HepG2 (cell line): ENCODE results near the gene ZNF483. TPM values are rescaled to one million over a fixed set of nuclear protein-coding genes. Genes with fewer than 3 reads are reported as not detected.

Experiments used
- BHLHE40 ChIP-seq: IDR thresholded peaks from 2 replicates; pipeline ENCODE4 v1.6.1; 2011; ENCODE audit warnings: low read length, improper control_type of control experiment
- EHMT2 ChIP-seq: fragments of 200-600 bp; sonication (generic); IDR thresholded peaks from 2 replicates; pipeline ENCODE4 v1.7.0; 2017; ENCODE audit warnings: antibody characterized with exemption, low read depth, low read length, borderline replicate concordance
- FLYWCH1 ChIP-seq: sonication (generic); formaldehyde crosslinking; IDR thresholded peaks from 2 replicates; pipeline ENCODE4 v1.8.1; 2023; ENCODE audit warnings: mild to moderate bottlenecking, missing genetic modification reagents
- GFI1 ChIP-seq: sonication (generic); formaldehyde crosslinking; IDR thresholded peaks from 2 replicates; pipeline ENCODE4 v1.5.0; 2020; ENCODE audit warnings: missing genetic modification reagents, mild to moderate bottlenecking, borderline replicate concordance
- HNRNPH1 ChIP-seq: fragments of 200-400 bp; formaldehyde crosslinking; optimal IDR thresholded peaks from 2 replicates; pipeline ENCODE3; 2017; ENCODE audit warnings: mild to moderate bottlenecking, low read depth, low read length
- HNRNPL ChIP-seq: fragments of 200-400 bp; formaldehyde crosslinking; IDR thresholded peaks from 2 replicates; pipeline ENCODE4 v1.6.1; 2017; ENCODE audit warnings: mild to moderate bottlenecking, low read depth, low read length
- HOMEZ ChIP-seq: IDR thresholded peaks from 2 replicates; pipeline ENCODE4 v1.6.1; 2016; ENCODE audit warnings: low read depth
- KAT8 ChIP-seq: IDR thresholded peaks from 2 replicates; pipeline ENCODE4 v1.6.1; 2016; ENCODE audit warnings: missing genetic modification reagents, missing compliant biosample characterization
- KDM3A ChIP-seq: IDR thresholded peaks from 2 replicates; pipeline ENCODE4 v1.6.1; 2018; ENCODE audit warnings: low read depth, missing compliant biosample characterization
- KLF12 ChIP-seq: sonication (generic); formaldehyde crosslinking; IDR thresholded peaks from 2 replicates; pipeline ENCODE4 v1.4.0; 2020; ENCODE audit warnings: missing genetic modification reagents, borderline replicate concordance
- LBX2 ChIP-seq: sonication (generic); formaldehyde crosslinking; IDR thresholded peaks from 2 replicates; pipeline ENCODE4 v1.5.0; 2020; ENCODE audit warnings: missing genetic modification reagents, mild to moderate bottlenecking, borderline replicate concordance
- MED13 ChIP-seq: sonication (generic); formaldehyde crosslinking; IDR thresholded peaks from 2 replicates; pipeline ENCODE4 v1.5.0; 2020; ENCODE audit warnings: missing genetic modification reagents
- MXI1 ChIP-seq: IDR thresholded peaks from 3 replicates; pipeline ENCODE4 v1.6.1; 2012; ENCODE audit warnings: low read depth, low read length, inconsistent platforms, borderline replicate concordance
- POLR2AphosphoS5 ChIP-seq: IDR thresholded peaks from 2 replicates; pipeline ENCODE4 v1.6.1; 2012; ENCODE audit warnings: low read depth, low read length
- RARA ChIP-seq: IDR thresholded peaks from 2 replicates; pipeline ENCODE4 v1.6.1; 2016; ENCODE audit warnings: missing genetic modification reagents, missing compliant biosample characterization
- REPIN1 ChIP-seq: sonication (generic); formaldehyde crosslinking; IDR thresholded peaks from 2 replicates; pipeline ENCODE4 v1.8.0; 2022; ENCODE audit warnings: missing genetic modification reagents, low read depth, mild to moderate bottlenecking, borderline replicate concordance
- SALL1 ChIP-seq: sonication (generic); formaldehyde crosslinking; IDR thresholded peaks from 2 replicates; pipeline ENCODE4 v1.8.0; 2022; ENCODE audit warnings: mild to moderate bottlenecking, missing genetic modification reagents
- TARDBP ChIP-seq: sonication (generic); formaldehyde crosslinking; IDR thresholded peaks from 2 replicates; pipeline ENCODE4 v1.8.0; 2022; ENCODE audit warnings: mild to moderate bottlenecking, missing genetic modification reagents
- ZNF225 ChIP-seq: sonication (generic); formaldehyde crosslinking; IDR thresholded peaks from 2 replicates; pipeline ENCODE4 v1.4.0; 2020; ENCODE audit warnings: mild to moderate bottlenecking, missing genetic modification reagents
- ZNF230 ChIP-seq: sonication (generic); formaldehyde crosslinking; IDR thresholded peaks from 2 replicates; pipeline ENCODE4 v1.4.0; 2020; ENCODE audit warnings: mild to moderate bottlenecking, missing genetic modification reagents
- ZNF263 ChIP-seq: sonication (generic); formaldehyde crosslinking; IDR thresholded peaks from 2 replicates; pipeline ENCODE4 v1.4.0; 2020; ENCODE audit warnings: missing genetic modification reagents
- ZNF280B ChIP-seq: sonication (generic); formaldehyde crosslinking; IDR thresholded peaks from 2 replicates; pipeline ENCODE4 v1.5.0; 2020; ENCODE audit warnings: missing genetic modification reagents, mild to moderate bottlenecking, borderline replicate concordance
- ZNF337 ChIP-seq: sonication (generic); formaldehyde crosslinking; IDR thresholded peaks from 2 replicates; pipeline ENCODE4 v1.5.1; 2020; ENCODE audit warnings: missing genetic modification reagents, low read depth, mild to moderate bottlenecking, borderline replicate concordance
- ZNF720 ChIP-seq: sonication (generic); formaldehyde crosslinking; IDR thresholded peaks from 2 replicates; pipeline ENCODE4 v1.4.0; 2020; ENCODE audit warnings: missing genetic modification reagents
- ZNF83 ChIP-seq: sonication (generic); formaldehyde crosslinking; IDR thresholded peaks from 2 replicates; pipeline ENCODE4 v1.4.0; 2020; ENCODE audit warnings: missing genetic modification reagents, mild to moderate bottlenecking, borderline replicate concordance
- polyA plus RNA-seq, 8 experiments: library from polyadenylated mRNA; depleted of rRNA in 3 of 8; stranded (reverse) in 7 of 8; unstranded in 1 of 8; fragments of >200 nt; fragmentation: Illumina TruSeq in 4 of 8; extraction: Trizol in 4 of 8; gene quantifications; 2 replicates each; pipeline versions ENCODE4 v1.2.1 to v1.2.3, GENCODE V29; 2011 to 2016; ENCODE audit warnings: low read depth in 4 of 8, missing spikeins in 1 of 8, mixed read lengths in 1 of 8; ENCODE audit not compliant: insufficient read depth in 1 of 8
- total RNA-seq, 5 experiments: library from RNA; depleted of rRNA; stranded (reverse); fragments of >200 nt; fragmentation: Illumina TruSeq; extraction: Trizol; gene quantifications; 2 replicates each; pipeline ENCODE4 v1.2.3, GENCODE V29; 2016; ENCODE audit warnings: low read depth in 1 of 5
- TF ChIP-seq, protein P1 (sequence below): sonication (generic); formaldehyde crosslinking; IDR thresholded peaks from 2 replicates; pipeline ENCODE4 v1.4.0; 2020; ENCODE audit warnings: mild to moderate bottlenecking, missing genetic modification reagents

Gene ZNF483
- total and polyA plus RNA-seq, 2 of the 13 experiments (the other 11 are each of a cell fraction or from before 2014, with no cell fraction given), result 2.0 to 9.5 TPM

DNA sequence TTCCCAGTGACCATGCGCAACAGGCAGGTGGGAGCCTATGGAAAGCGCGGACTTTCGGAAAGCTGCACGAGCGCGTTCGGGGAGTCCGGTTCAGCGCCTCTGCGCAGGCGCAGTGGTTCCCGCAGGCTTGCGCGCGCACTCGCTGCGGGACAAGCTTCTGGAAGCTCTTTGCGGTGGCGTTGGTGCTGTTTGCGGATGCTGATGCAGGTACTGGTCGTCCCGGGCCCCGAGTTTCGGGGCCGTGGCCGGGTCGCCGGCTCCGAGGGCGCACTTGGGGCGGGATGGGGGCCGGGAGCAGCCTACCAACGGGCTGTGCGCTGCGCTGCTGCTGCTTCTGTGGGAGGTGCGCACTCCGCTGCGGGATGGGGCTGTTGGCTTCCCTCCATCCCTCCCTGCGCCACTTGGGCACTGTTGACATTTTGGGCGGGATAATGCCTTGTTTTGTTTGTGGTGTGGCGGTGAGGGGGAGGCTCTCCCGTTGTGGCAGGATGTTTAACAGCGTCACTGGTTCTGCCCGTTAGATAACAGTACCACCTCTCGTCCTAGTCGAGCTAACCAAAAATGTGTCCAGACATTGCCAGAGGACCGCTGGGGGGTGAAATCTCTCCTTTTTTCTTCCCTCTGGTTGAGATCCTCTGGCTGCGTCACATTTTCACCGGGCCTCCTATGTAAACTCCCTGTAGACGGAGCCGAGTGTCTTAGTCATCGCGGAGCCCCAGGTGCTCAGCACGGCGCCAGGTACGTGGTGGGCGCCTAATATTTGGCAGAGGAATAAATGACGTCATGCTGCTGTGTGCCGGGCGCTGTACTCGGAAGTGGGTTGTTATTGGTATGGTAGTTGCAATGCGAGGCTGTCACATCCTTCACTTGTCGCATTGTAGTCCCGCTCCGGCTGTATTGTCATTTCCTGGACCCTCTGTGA is at the start of gene ZNF483 (continued):
- 0 out of 3 replicates have a peak, but pooled peaks have one; percentile 44 for TF ChIP-seq MXI1
- TF ChIP-seq GFI1 (CRISPR knock-in tag), result 0 out of 2 replicates have a peak, but pooled peaks have one; percentile 49
- no peak for TF ChIP-seq HNRNPH1
- TF ChIP-seq SALL1 (CRISPR knock-in tag), result peak; percentile 61
- 0 out of 2 replicates have a peak, but pooled peaks have one; percentile 14 for TF ChIP-seq ZNF263 (CRISPR knock-in tag)
- TF ChIP-seq KAT8 (CRISPR knock-in tag), result peak; percentile 55; the same call in 1 of the 2 replicates
- TF ChIP-seq, protein P1, sequence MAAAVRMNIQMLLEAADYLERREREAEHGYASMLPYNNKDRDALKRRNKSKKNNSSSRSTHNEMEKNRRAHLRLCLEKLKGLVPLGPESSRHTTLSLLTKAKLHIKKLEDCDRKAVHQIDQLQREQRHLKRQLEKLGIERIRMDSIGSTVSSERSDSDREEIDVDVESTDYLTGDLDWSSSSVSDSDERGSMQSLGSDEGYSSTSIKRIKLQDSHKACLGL (CRISPR knock-in tag), result peak; percentile 61; the same call in 1 of the 2 replicates
- TF ChIP-seq FLYWCH1 (CRISPR knock-in tag), result no peak
- TF ChIP-seq REPIN1 (CRISPR knock-in tag), result peak; percentile 58; the same call in 1 of the 2 replicates
- TF ChIP-seq ZNF337 (CRISPR knock-in tag), result no peak
- peak; percentile 58; the same call in 1 of the 2 replicates for TF ChIP-seq POLR2AphosphoS5
- no peak for TF ChIP-seq ZNF720 (CRISPR knock-in tag)
- 0 out of 2 replicates have a peak, but pooled peaks have one; percentile 36 for TF ChIP-seq TARDBP (CRISPR knock-in tag)
- TF ChIP-seq EHMT2, result no peak
- no peak for TF ChIP-seq RARA (CRISPR knock-in tag)
- TF ChIP-seq KLF12 (CRISPR knock-in tag), result no peak
- 0 out of 2 replicates have a peak, but pooled peaks have one; percentile 38 for TF ChIP-seq KDM3A (CRISPR knock-in tag)
- 0 out of 2 replicates have a peak, but pooled peaks have one; percentile 16 for TF ChIP-seq ZNF225 (CRISPR knock-in tag)
- no peak; the same call in 1 of the 2 replicates for TF ChIP-seq ZNF230 (CRISPR knock-in tag)
- 0 out of 2 replicates have a peak, but pooled peaks have one; percentile 13 for TF ChIP-seq BHLHE40
- peak; percentile 13; the same call in 1 of the 2 replicates for TF ChIP-seq MED13 (CRISPR knock-in tag)
- TF ChIP-seq LBX2 (CRISPR knock-in tag), result peak; percentile 82; the same call in 1 of the 2 replicates
- no peak for TF ChIP-seq ZNF83 (CRISPR knock-in tag)
- TF ChIP-seq HOMEZ (CRISPR knock-in tag), result 0 out of 2 replicates have a peak, but pooled peaks have one; percentile 35
- peak; percentile 73 for TF ChIP-seq ZNF280B
- no peak for TF ChIP-seq HNRNPL
